IPS-20b (cell line): ENCODE measurements around the gene KLF15.

Experiments used
- H3K27ac ChIP-seq: one replicate; pipeline ENCODE4 v1.5.1; 2013; ENCODE audit warnings: low read length
- H3K27me3 ChIP-seq: 2 replicates; pipeline ENCODE4 v1.6.1; 2013; ENCODE audit warnings: mild to moderate bottlenecking, low read length, inconsistent platforms; ENCODE audit not compliant: insufficient read depth
- H3K36me3 ChIP-seq: 2 replicates; pipeline ENCODE4 v1.6.1; 2013; ENCODE audit warnings: low read depth, mild to moderate bottlenecking, inconsistent platforms, low read length, moderate library complexity; ENCODE audit not compliant: insufficient read depth
- H3K4me1 ChIP-seq: 2 replicates; pipeline ENCODE4 v1.6.1; 2013; ENCODE audit warnings: mild to moderate bottlenecking, control low read depth, inconsistent platforms, low read length, moderate library complexity; ENCODE audit not compliant: insufficient read depth
- H3K4me3 ChIP-seq: 2 replicates; pipeline ENCODE4 v1.5.1; 2013; ENCODE audit warnings: mild to moderate bottlenecking, low read length, inconsistent platforms
- H3K9ac ChIP-seq: 2 replicates; pipeline ENCODE4 v1.6.1; 2013; ENCODE audit warnings: low read depth, mild to moderate bottlenecking, inconsistent platforms, low read length, moderate library complexity
- H3K9me3 ChIP-seq: 2 replicates; pipeline ENCODE4 v1.6.1; 2013; ENCODE audit warnings: mild to moderate bottlenecking, low read depth, low read length, inconsistent platforms; ENCODE audit not compliant: insufficient read depth

KLF15 gene

DNA sequence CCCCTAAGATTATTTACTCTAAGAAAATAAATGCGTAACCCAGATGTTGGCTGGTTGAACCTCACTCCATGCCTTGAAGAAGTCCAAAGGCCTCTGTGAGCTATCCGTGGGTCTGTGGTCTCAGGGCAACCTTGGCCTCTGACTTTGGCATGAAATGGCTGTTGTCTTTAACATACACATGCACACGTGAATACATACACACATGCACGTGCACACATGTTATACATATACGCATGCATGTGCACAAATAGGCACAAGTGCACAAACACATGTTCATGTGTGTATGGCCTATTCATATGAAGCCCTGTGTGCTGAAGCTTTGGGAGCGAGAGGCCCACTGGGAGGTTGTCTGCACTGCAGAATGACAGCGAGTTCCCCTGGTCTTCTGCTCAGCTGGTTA is 50.8 kb downstream of the KLF15 start:
- no peak overlapping the region for H3K27ac ChIP-seq

DNA sequence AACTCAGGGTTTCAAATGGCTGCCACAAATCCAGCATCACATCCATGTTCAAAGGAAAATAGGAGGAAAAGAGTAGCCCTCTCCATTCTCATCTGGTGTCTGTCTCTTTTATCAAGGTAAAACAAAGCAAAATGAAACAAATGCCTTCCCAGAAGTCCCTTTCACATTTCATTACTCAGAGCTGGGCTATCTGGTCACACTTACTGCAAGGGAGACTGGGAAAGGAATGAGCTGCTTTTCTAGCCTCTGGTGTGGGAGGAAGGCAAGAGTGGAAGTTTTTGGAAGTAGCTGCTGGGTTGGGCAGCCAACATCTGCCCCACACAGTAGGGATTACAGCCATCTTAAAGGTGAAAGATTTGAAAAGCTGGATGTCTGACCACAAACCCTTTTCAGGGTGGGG is 51.8 kb downstream of the KLF15 start:
- H3K36me3 ChIP-seq = no peaks in the 10 kb centered on the region
- no peak overlapping the region for H3K9ac ChIP-seq
- H3K27me3 ChIP-seq = no peaks in the 10 kb centered on the region
- no peaks in the 10 kb centered on the region for H3K4me1 ChIP-seq
- H3K27ac ChIP-seq = no peak overlapping the region
- peaks cover 13% of the 10 kb centered on the region; the same call in 1 of the 2 replicates for H3K9me3 ChIP-seq
- H3K4me3 ChIP-seq = no peak overlapping the region

More for the DNA sequence above, 50.8 kb downstream of the KLF15 start:
- Histone ChIP-seq H3K4me1 (no peaks in the 10 kb centered on the region), H3K4me3 (no peak overlapping the region), H3K9ac (no peak overlapping the region), H3K27me3 (no peaks in the 10 kb centered on the region), H3K36me3 (no peaks in the 10 kb centered on the region), H3K9me3 (peaks cover 13% of the 10 kb centered on the region; the same call in 1 of the 2 replicates)

GRCh38 chr3:126304704-126305103 is 52.5 kb downstream of the KLF15 start:
- H3K4me1 ChIP-seq = no peaks in the 10 kb centered on the region
- no peak overlapping the region for H3K9ac ChIP-seq
- H3K36me3 ChIP-seq = no peaks in the 10 kb centered on the region
- no peak overlapping the region for H3K4me3 ChIP-seq
- H3K9me3 ChIP-seq = peaks cover 13% of the 10 kb centered on the region; the same call in 1 of the 2 replicates
- no peaks in the 10 kb centered on the region for H3K27me3 ChIP-seq
- no peak overlapping the region for H3K27ac ChIP-seq

DNA sequence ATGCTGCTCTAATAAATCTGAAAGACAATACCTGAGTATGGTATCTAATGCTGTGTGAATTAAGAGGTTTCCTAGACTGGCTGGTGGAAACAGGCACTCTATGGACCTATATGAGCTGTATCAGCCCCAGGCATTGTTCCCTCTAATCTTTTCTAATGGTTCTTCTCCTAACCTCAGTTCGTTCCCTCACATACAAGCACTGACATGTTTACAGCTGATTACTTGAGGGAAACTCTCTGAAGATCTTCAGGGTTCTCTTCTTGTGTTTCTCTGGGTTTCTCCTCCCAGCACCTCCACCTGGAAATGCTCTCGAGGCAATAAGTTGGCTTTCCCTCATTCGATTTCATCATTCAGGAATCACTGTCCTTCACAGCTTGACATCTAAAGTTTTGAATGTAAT is 52.9 kb downstream of the KLF15 start:
- Histone ChIP-seq H3K27ac (no peak overlapping the region), H3K4me3 (no peak overlapping the region), H3K36me3 (no peaks in the 10 kb centered on the region), H3K4me1 (no peaks in the 10 kb centered on the region), H3K9ac (no peak overlapping the region), H3K9me3 (peaks cover 13% of the 10 kb centered on the region; the same call in 1 of the 2 replicates), H3K27me3 (no peaks in the 10 kb centered on the region)

- no peaks in the 10 kb centered on the region for H3K27me3 ChIP-seq
- no peaks in the 10 kb centered on the region for H3K36me3 ChIP-seq
- no peaks in the 10 kb centered on the region for H3K4me1 ChIP-seq
- no peak overlapping the region for H3K4me3 ChIP-seq
- no peak overlapping the region for H3K27ac ChIP-seq
- peaks cover 13% of the 10 kb centered on the region; the same call in 1 of the 2 replicates for H3K9me3 ChIP-seq
- H3K9ac ChIP-seq = no peak overlapping the region
These were observed 53.9 kb downstream of the KLF15 start for GRCh38 chr3:126303272-126303671.

GRCh38 chr3:126300761-126301481 is 56.3 kb downstream of the KLF15 start:
- Histone ChIP-seq H3K4me3 (no peak overlapping the region), H3K9ac (no peak overlapping the region), H3K4me1 (no peaks in the 10 kb centered on the region), H3K9me3 (peaks cover 13% of the 10 kb centered on the region; the same call in 1 of the 2 replicates), H3K36me3 (no peaks in the 10 kb centered on the region), H3K27ac (no peak overlapping the region), H3K27me3 (no peaks in the 10 kb centered on the region)

- H3K4me3 ChIP-seq = no peak overlapping the region
- no peaks in the 10 kb centered on the region for H3K27me3 ChIP-seq
- H3K27ac ChIP-seq = no peak overlapping the region
- peaks cover 13% of the 10 kb centered on the region; the same call in 1 of the 2 replicates for H3K9me3 ChIP-seq
- H3K4me1 ChIP-seq = no peaks in the 10 kb centered on the region
- H3K9ac ChIP-seq = no peak overlapping the region
- no peaks in the 10 kb centered on the region for H3K36me3 ChIP-seq
These were observed 57.0 kb downstream of the KLF15 start for GRCh38 chr3:126300001-126300760.

DNA sequence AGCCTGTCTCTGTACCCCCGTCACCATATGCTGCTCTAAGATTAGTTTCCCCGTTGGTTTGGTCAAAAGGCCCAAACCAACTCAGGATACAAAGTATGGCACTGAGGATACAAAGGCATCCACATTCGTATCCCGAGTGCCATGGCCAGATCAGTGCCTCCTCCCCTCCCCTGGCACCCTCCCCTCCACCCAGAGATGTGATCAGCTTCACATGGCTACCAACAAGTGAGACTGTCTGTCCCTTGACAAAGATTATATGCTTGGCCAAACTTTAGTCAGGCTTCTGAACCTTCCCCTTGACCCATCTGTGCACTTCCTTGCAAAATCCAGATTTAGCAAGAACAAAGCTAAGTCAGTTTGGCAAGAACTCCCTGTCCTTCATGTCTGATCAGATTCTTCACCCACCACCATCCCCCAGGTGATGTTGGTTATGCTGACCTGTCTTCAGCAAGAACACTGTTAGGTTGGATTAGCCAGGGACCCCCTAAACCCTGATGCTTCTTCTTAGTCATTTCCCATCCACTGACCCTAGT is 61.7 kb downstream of the KLF15 start:
- Histone ChIP-seq H3K9me3 (no peaks in the 10 kb centered on the region), H3K27ac (no peak overlapping the region), H3K4me1 (peaks cover 6% of the 10 kb centered on the region; the same call in 1 of the 2 replicates), H3K4me3 (no peak overlapping the region), H3K36me3 (no peaks in the 10 kb centered on the region), H3K9ac (no peak overlapping the region), H3K27me3 (peaks cover 6% of the 10 kb centered on the region)

GRCh38 chr3:126294211-126294808 is 62.9 kb downstream of the KLF15 start:
- Histone ChIP-seq H3K4me1 (peaks cover 12% of the 10 kb centered on the region; the same call in 1 of the 2 replicates), H3K27me3 (peaks cover 18% of the 10 kb centered on the region), H3K9me3 (no peaks in the 10 kb centered on the region), H3K4me3 (no peak overlapping the region), H3K9ac (no peak overlapping the region), H3K36me3 (no peaks in the 10 kb centered on the region), H3K27ac (no peak overlapping the region)

GRCh38 chr3:126293370-126294082 is 63.7 kb downstream of the KLF15 start:
- Histone ChIP-seq H3K27ac (no peak overlapping the region), H3K9ac (no peak overlapping the region), H3K9me3 (no peaks in the 10 kb centered on the region), H3K4me3 (no peak overlapping the region), H3K36me3 (no peaks in the 10 kb centered on the region), H3K27me3 (peaks cover 26% of the 10 kb centered on the region), H3K4me1 (peaks cover 14% of the 10 kb centered on the region; the same call in 1 of the 2 replicates)
